Measurements from ENCODE around the gene CEP76. TPM values are rescaled to one million over a fixed set of nuclear protein-coding genes. Genes with fewer than 3 reads are reported as not detected.

CEP76 gene
- total RNA-seq, 3 donors from 2014 or later = 6.4 to 10.1 (median 8.5) TPM

GRCh38 chr18:12657684-12658425, 44.7 kb downstream of the CEP76 start, which contains the start of gene SPIRE1:
Gene SPIRE1 (minus strand): TSS chr18:12658107. CDS start chr18:12657866, 241 bp downstream.
- TF ChIP-seq CTCF (IDR thresholded peaks at IDR 0.05) = no peak
- peak; percentile 65 to 81 (median 72) for DNase-seq
- H3K4me1 ChIP-seq (ENCODE audit: low read depth) = no peaks in the 10 kb centered on the region
- H3K4me3 ChIP-seq = peak within 1 kb of the TSS; percentile 42
- no peaks in the 10 kb centered on the region for H3K36me3 ChIP-seq (ENCODE audit: low read depth)
- peak; percentile 92 for ATAC-seq
- H3K9me3 ChIP-seq = no peaks in the 10 kb centered on the region
- intact Hi-C loops (cut with DNase I, micrococcal nuclease) = loop anchor here (5.0 kb wide), 1 partner anchor 266 kb away; no protein-coding TSS in a partner anchor

GRCh38 chr18:12656938-12657683, 45.4 kb downstream of the CEP76 start:
- ATAC-seq (peak; percentile 55), DNase-seq (peak; percentile 16 to 56 (median 49))
- H3K4me1 ChIP-seq (ENCODE audit: low read depth) = no peaks in the 10 kb centered on the region
- peak overlapping the region; percentile 42 for H3K4me3 ChIP-seq
- no peak for TF ChIP-seq CTCF (IDR thresholded peaks at IDR 0.05)
- no peaks in the 10 kb centered on the region for H3K9me3 ChIP-seq
- intact Hi-C loops (cut with DNase I, micrococcal nuclease) = loop anchor here (5.0 kb wide), 1 partner anchor 265 kb away; no protein-coding TSS in a partner anchor
- no peaks in the 10 kb centered on the region for H3K36me3 ChIP-seq (ENCODE audit: low read depth)

GRCh38 chr18:12656605-12656937, 46.0 kb downstream of the CEP76 start:
- TF ChIP-seq CTCF (IDR thresholded peaks at IDR 0.05) = no peak

GRCh38 chr18:12654971-12655370, 47.6 kb downstream of the CEP76 start:
- DNase-seq (no peak), ATAC-seq (no peak)
- Histone ChIP-seq H3K9me3 (no peaks in the 10 kb centered on the region), H3K4me1 (ENCODE audit: low read depth) (no peaks in the 10 kb centered on the region), H3K4me3 (no peak overlapping the region), H3K36me3 (ENCODE audit: low read depth) (no peaks in the 10 kb centered on the region)
- TF ChIP-seq CTCF (IDR thresholded peaks at IDR 0.05) = no peak
- intact Hi-C loops (cut with DNase I, micrococcal nuclease) = loop anchor here (5.0 kb wide), 1 partner anchor 263 kb away; no protein-coding TSS in a partner anchor

More at GRCh38 chr18:12656605-12656937, 46.0 kb downstream of the CEP76 start:
- intact Hi-C loops (cut with DNase I, micrococcal nuclease) = loop anchor here (5.0 kb wide), 1 partner anchor 264 kb away; no protein-coding TSS in a partner anchor
- no peak overlapping the region for H3K4me3 ChIP-seq
- no peaks in the 10 kb centered on the region for H3K9me3 ChIP-seq
- ATAC-seq (no peak), DNase-seq (no peak)
- H3K4me1 ChIP-seq (ENCODE audit: low read depth) = no peaks in the 10 kb centered on the region
- H3K36me3 ChIP-seq (ENCODE audit: low read depth) = no peaks in the 10 kb centered on the region

GRCh38 chr18:12652861-12653401, 49.6 kb downstream of the CEP76 start:
- H3K36me3 ChIP-seq (ENCODE audit: low read depth) = no peaks in the 10 kb centered on the region
- no peaks in the 10 kb centered on the region for H3K4me1 ChIP-seq (ENCODE audit: low read depth)
- DNase-seq (no peak), ATAC-seq (no peak)
- no peaks in the 10 kb centered on the region for H3K9me3 ChIP-seq
- intact Hi-C loops (cut with DNase I, micrococcal nuclease) = no loop called here
- no peak overlapping the region for H3K4me3 ChIP-seq
- no peak for TF ChIP-seq CTCF (IDR thresholded peaks at IDR 0.05)
